CD4-positive, alpha-beta T cell (primary cell): ENCODE results near the gene GNAQ. TPM values are rescaled to one million over a fixed set of nuclear protein-coding genes. Genes with fewer than 3 reads are reported as not detected.

ENCODE experiments used
- ATAC-seq: fragments of 200-7000 bp; cut with Tn5 transposase; one replicate; pipeline ENCODE4 v1.10.0; 2022; ENCODE audit warnings: mild to moderate bottlenecking; ENCODE audit not compliant: poor library complexity
- CTCF ChIA-PET: fragments of 350-600 bp; sonication (Branson Sonifier 250); formaldehyde crosslinking; loops from one replicate; lab custom pipeline; 2021; ENCODE audit warnings: antibody characterized with exemption, inconsistent platforms; lab: Charles Lee
- POLR2A ChIA-PET: fragments of 350-600 bp; sonication (Branson Sonifier 250); formaldehyde crosslinking; loops from one replicate; lab custom pipeline; 2021; ENCODE audit warnings: antibody characterized with exemption, inconsistent platforms; lab: Charles Lee
- DNase-seq, 14 experiments: peaks; one replicate each; pipeline ENCODE4 v3.0.0-alpha.2; 2013 to 2020; ENCODE audit warnings: mixed read lengths in 2 of 14
- H3K27ac ChIP-seq, 2 donors: one replicate each; pipeline versions ENCODE4 v1.5.1 to v1.7.0; 2013; ENCODE audit warnings: low read length in 2 of 2, low read depth in 1 of 2, mild to moderate bottlenecking in 1 of 2
- H3K27me3 ChIP-seq, 2 experiments: 1 replicate in 1 of 2; 2 replicates in 1 of 2; pipeline versions ENCODE4 v1.6.1 to v1.7.0; 2013; ENCODE audit warnings: low read length in 2 of 2, control low read depth in 1 of 2, mild to moderate bottlenecking in 1 of 2, moderate library complexity in 1 of 2; ENCODE audit not compliant: insufficient read depth in 2 of 2, control insufficient read depth in 1 of 2
- H3K36me3 ChIP-seq: one replicate; pipeline ENCODE4 v1.6.1; 2013; ENCODE audit warnings: low read length, control low read depth; ENCODE audit not compliant: insufficient read depth
- H3K4me1 ChIP-seq: one replicate; pipeline ENCODE4 v1.6.1; 2013; ENCODE audit warnings: low read length, control low read depth; ENCODE audit not compliant: insufficient read depth
- H3K4me3 ChIP-seq: one replicate; pipeline ENCODE4 v1.5.1; 2013; ENCODE audit warnings: mild to moderate bottlenecking, low read length, moderate library complexity
- H3K9me3 ChIP-seq, 2 experiments: 1 replicate in 1 of 2; 2 replicates in 1 of 2; pipeline versions ENCODE4 v1.6.1 to v1.7.0; 2013; ENCODE audit warnings: low read length in 2 of 2, mild to moderate bottlenecking in 2 of 2, control low read depth in 1 of 2, moderate library complexity in 1 of 2; ENCODE audit not compliant: control insufficient read depth in 1 of 2, insufficient read depth in 1 of 2
- H3K27ac Mint-ChIP-seq: one replicate; pipeline ENCODE4 v1.8.0; 2020; ENCODE audit warnings: mixed read lengths
- H3K27me3 Mint-ChIP-seq: one replicate; pipeline ENCODE4 v1.8.0; 2021; ENCODE audit warnings: mixed read lengths
- H3K36me3 Mint-ChIP-seq: one replicate; pipeline ENCODE4 v1.8.0; 2021; ENCODE audit warnings: low read depth, mixed read lengths
- H3K4me1 Mint-ChIP-seq: one replicate; pipeline ENCODE4 v1.8.0; 2021; ENCODE audit warnings: low read depth, mixed read lengths
- H3K4me3 Mint-ChIP-seq: one replicate; pipeline ENCODE4 v1.8.0; 2020; ENCODE audit warnings: mild to moderate bottlenecking, mixed read lengths
- H3K9me3 Mint-ChIP-seq: one replicate; pipeline ENCODE4 v1.8.0; 2020; ENCODE audit warnings: mixed read lengths
- intact Hi-C, 2 experiments: fragments of 100-400 bp; cut with DNase I in 1 of 2; cut with micrococcal nuclease in 1 of 2; formaldehyde crosslinking; loops; one replicate each; pipeline versions ENCODE4 v1.15.1 to v1.9.0; 2023 to 2025; cut with DNase I, micrococcal nuclease
- total RNA-seq, 174 experiments: library from RNA in 2 of 174; stranded (reverse) in 2 of 174; gene quantifications; one replicate each; pipeline ENCODE4 v1.2.3 and lab custom pipeline; 2021 to 2026
- TF ChIP-seq, protein P1 (sequence below): fragments of 200-600 bp; IDR thresholded peaks from one replicate; pipeline ENCODE4 v1.8.0; 2022; ENCODE audit warnings: antibody characterized with exemption, mild to moderate bottlenecking

Gene GNAQ
- total RNA-seq, 2 experiments from 2014 or later = 55.5 to 55.9 TPM

DNA sequence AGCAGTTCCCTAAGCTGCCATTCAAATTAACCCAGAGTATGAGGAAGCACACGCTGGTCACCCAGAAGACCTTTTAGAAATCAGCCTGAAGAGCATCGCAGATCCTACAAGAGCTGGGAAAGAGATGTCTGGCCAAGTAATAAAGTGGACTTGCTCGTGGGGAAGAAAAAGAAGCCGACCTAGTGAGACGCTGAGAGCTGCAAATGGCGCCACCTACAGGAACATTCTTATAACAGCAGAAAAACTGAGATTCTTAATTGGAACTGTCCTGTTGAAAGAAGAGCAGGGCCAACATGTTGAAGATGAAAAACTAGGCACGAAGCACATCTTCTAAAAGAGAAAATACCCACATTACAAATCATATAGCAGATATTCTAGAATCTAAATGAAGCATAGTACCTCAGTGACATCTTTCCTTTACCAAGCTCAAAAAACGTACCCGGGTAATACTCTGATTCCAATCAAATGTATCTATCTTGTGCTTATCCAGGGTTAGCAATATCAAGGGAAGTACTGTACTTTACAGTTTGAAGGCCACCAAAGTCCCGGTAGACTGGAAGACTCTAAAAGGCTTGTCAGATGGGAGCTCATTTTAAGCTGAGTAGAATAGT is 3.9 kb upstream of the GNAQ start:
- Histone ChIP-seq H3K9me3 (no peaks in the 10 kb centered on the region), H3K36me3 (no peaks in the 10 kb centered on the region), H3K27ac (no peak overlapping the region), H3K4me1 (peaks cover 23% of the 10 kb centered on the region), H3K27me3 (no peaks in the 10 kb centered on the region), H3K4me3 (no peak overlapping the region)
- Mint-ChIP-seq H3K27ac (peak overlapping the region; percentile 88), H3K36me3 (peaks cover 12% of the 10 kb centered on the region), H3K9me3 (no peaks in the 10 kb centered on the region), H3K4me3 (peak overlapping the region; percentile 45), H3K27me3 (no peaks in the 10 kb centered on the region), H3K4me1 (peaks cover 36% of the 10 kb centered on the region)
- ATAC-seq (no peak), DNase-seq (peak; percentile 18 to 89 (median 40))
- ChIA-PET CTCF (interaction anchor here (1.0 to 3.0 kb wide), 25 partner anchors 10 to 261 kb away, joined by 3 to 22 read pairs (median 4); partner anchors contain the start of gene PSAT1), POLR2A (interaction anchor here (0.6 to 1.9 kb wide), 9 partner anchors 10 to 253 kb away, joined by 3 to 8 read pairs (median 4); no protein-coding TSS in a partner anchor)
- intact Hi-C loops = loop anchor here (1.0 to 10.0 kb wide), 7 partner anchors 31 to 602 kb away; no protein-coding TSS in a partner anchor
- TF ChIP-seq, protein P1, sequence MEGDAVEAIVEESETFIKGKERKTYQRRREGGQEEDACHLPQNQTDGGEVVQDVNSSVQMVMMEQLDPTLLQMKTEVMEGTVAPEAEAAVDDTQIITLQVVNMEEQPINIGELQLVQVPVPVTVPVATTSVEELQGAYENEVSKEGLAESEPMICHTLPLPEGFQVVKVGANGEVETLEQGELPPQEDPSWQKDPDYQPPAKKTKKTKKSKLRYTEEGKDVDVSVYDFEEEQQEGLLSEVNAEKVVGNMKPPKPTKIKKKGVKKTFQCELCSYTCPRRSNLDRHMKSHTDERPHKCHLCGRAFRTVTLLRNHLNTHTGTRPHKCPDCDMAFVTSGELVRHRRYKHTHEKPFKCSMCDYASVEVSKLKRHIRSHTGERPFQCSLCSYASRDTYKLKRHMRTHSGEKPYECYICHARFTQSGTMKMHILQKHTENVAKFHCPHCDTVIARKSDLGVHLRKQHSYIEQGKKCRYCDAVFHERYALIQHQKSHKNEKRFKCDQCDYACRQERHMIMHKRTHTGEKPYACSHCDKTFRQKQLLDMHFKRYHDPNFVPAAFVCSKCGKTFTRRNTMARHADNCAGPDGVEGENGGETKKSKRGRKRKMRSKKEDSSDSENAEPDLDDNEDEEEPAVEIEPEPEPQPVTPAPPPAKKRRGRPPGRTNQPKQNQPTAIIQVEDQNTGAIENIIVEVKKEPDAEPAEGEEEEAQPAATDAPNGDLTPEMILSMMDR = peak; percentile 90

DNA sequence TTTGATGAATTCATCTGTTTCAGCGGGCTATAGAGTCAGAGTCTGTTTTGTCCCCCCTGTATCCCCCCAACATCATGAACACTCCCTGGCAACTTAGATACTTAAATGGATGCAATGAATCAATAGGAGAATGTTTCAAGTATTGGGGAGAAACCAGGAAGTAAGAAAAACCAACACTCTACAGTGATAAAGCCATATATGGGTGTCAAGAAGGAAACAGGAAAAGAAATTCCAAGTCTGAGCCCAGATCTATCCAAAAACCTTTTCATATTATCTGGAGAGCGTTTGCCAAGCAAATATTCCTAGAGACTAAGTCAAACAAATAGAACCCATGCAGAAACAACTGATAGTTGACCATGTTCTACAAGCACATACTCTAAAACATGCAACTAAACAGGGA is 2.3 kb upstream of the GNAQ start:
- H3K27me3 Mint-ChIP-seq = no peaks in the 10 kb centered on the region
- Histone ChIP-seq H3K27ac (no peak overlapping the region), H3K9me3 (no peaks in the 10 kb centered on the region), H3K4me1 (peaks cover 29% of the 10 kb centered on the region), H3K4me3 (no peak overlapping the region), H3K36me3 (no peaks in the 10 kb centered on the region), H3K27me3 (no peaks in the 10 kb centered on the region)
- ATAC-seq (no peak), DNase-seq (no peak)
- peak overlapping the region; percentile 94 for H3K4me3 Mint-ChIP-seq
- intact Hi-C loops = loop anchor here (1.0 to 10.0 kb wide), 7 partner anchors 29 to 469 kb away; no protein-coding TSS in a partner anchor
- CTCF ChIA-PET = interaction anchor here (1.4 to 1.7 kb wide), 2 partner anchors 27 to 167 kb away, joined by 3 to 5 read pairs; no protein-coding TSS in a partner anchor
- H3K9me3 Mint-ChIP-seq = no peaks in the 10 kb centered on the region
- POLR2A ChIA-PET = interaction anchor here (0.8 to 2.5 kb wide), 4 partner anchors 9 to 84 kb away, joined by 3 to 7 read pairs (median 3); no protein-coding TSS in a partner anchor
- H3K27ac Mint-ChIP-seq = peak overlapping the region; percentile 88
- TF ChIP-seq, protein P1 = no peak
- peaks cover 20% of the 10 kb centered on the region for H3K36me3 Mint-ChIP-seq
- H3K4me1 Mint-ChIP-seq = peaks cover 52% of the 10 kb centered on the region

DNA sequence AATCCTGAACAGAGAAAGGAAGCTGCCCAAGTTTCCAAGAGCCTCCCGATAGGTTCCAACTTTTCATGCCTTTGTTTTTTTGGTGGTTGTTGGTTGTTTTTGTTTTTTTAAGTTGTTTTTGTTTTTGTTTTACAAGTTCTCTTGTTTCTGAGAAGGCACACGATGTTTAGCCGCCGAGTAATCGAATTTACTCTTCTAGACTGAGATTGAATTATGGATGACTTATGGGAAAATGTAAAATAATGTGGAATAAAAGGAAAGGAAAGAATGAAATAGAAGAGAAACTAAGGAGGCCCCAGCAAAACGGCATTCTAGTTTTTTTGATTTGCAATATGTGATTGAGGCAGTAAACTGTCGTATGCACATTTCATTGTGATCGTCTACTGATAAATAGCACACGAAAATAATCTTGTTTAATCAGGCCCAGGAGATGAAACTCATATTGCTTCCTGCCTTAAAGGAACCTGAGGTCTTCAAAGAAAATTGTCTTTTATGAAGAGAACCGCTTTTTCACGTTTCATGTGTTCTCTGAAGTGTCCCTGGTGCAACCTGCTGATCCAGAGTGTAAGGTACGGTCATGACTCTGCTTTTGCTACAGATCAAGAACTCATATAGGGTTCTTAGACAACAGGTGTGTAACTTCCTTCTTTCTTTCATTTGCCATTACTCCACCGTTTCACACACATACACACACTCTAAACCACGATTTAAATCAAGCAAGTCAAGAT is 1.3 kb upstream of the GNAQ start:
- DNase-seq = peak in 5 of 14 experiments; percentile 7 to 61 (median 60)
- Mint-ChIP-seq H3K4me3 (peak overlapping the region; percentile 94), H3K27ac (peak overlapping the region; percentile 88), H3K27me3 (no peaks in the 10 kb centered on the region), H3K4me1 (peaks cover 58% of the 10 kb centered on the region), H3K9me3 (no peaks in the 10 kb centered on the region), H3K36me3 (peaks cover 20% of the 10 kb centered on the region)
- H3K4me1 ChIP-seq = peaks cover 29% of the 10 kb centered on the region
- H3K36me3 ChIP-seq = no peaks in the 10 kb centered on the region
- TF ChIP-seq, protein P1 = no peak
- H3K27me3 ChIP-seq = no peaks in the 10 kb centered on the region
- ChIA-PET POLR2A (interaction anchor here (0.8 to 2.5 kb wide), 14 partner anchors 8 to 254 kb away, joined by 3 to 14 read pairs (median 3); no protein-coding TSS in a partner anchor), CTCF (interaction anchor here (1.4 kb wide), 1 partner anchor 55 kb away, joined by 6 read pairs; no protein-coding TSS in a partner anchor)
- ATAC-seq = peak; percentile 8
- intact Hi-C loops = loop anchor here in 1 of 2 experiments (5.0 to 10.0 kb wide), 3 partner anchors 126 to 468 kb away; no protein-coding TSS in a partner anchor
- peak overlapping the region; percentile 30 to 59 for H3K27ac ChIP-seq
- peak overlapping the region; percentile 65 for H3K4me3 ChIP-seq
- no peaks in the 10 kb centered on the region for H3K9me3 ChIP-seq
